ENCODE data around the gene RNF19B.

The RNF19B gene

DNA sequence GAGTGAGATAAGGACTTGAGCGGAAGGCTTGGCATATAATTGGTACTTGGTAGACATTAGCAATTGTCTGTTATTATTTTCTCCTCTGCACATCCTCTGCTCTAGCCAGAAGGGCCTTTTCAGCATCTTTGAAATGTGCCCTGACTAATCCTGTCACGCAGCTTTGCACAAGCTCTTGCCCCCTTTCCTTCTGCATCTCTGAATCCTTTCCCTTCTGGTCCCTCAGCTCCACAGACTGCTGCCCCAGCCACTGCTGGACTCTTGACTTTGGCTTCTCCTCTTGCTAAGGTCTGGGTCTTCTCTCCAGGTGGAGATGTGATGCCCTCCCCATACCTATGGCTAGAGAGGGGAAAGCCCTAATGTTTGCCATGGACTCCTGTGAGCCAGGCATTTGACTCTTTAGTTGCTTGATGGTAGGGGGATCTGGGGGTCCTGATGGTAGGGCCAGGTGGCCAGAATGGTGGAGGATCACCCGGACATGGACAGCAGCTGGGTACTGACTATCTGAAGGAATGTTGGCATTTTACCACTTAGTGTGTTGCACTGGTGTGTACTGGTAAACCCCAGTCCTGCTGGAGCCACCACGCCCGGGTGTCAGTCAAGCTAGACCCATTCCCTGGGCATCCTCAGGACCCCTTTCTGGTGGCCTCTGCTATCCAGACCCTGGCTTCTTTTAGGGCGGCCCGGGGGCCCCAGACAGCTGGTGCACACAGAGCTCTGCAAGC, 73.9 kb downstream of the RNF19B start:
- no peak overlapping the region for H3K4me3 ChIP-seq (replicated peaks; ENCODE audit: insufficient read depth, low read length)
- H3K27me3 ChIP-seq (ENCODE audit: insufficient read depth, poor library complexity, severe bottlenecking) = peaks cover 46% of the 10 kb centered on the region
- no peak overlapping the region for H3K27ac ChIP-seq (replicated peaks)
- no peak for TF ChIP-seq GABPA (IDR thresholded peaks at IDR 0.05; ENCODE audit: low read depth)
- TF ChIP-seq POLR2AphosphoS5 (IDR thresholded peaks at IDR 0.05; ENCODE audit: low read depth) = no peak
- TF ChIP-seq, protein P1, sequence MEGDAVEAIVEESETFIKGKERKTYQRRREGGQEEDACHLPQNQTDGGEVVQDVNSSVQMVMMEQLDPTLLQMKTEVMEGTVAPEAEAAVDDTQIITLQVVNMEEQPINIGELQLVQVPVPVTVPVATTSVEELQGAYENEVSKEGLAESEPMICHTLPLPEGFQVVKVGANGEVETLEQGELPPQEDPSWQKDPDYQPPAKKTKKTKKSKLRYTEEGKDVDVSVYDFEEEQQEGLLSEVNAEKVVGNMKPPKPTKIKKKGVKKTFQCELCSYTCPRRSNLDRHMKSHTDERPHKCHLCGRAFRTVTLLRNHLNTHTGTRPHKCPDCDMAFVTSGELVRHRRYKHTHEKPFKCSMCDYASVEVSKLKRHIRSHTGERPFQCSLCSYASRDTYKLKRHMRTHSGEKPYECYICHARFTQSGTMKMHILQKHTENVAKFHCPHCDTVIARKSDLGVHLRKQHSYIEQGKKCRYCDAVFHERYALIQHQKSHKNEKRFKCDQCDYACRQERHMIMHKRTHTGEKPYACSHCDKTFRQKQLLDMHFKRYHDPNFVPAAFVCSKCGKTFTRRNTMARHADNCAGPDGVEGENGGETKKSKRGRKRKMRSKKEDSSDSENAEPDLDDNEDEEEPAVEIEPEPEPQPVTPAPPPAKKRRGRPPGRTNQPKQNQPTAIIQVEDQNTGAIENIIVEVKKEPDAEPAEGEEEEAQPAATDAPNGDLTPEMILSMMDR (IDR thresholded peaks at IDR 0.05; ENCODE audit: insufficient read depth, low read length) = no peak
- no peak for TF ChIP-seq SPI1 (IDR thresholded peaks at IDR 0.05; ENCODE audit: borderline replicate concordance, low read depth)
- TF ChIP-seq REST (IDR thresholded peaks at IDR 0.05; ENCODE audit: insufficient replicate concordance, low read depth) = no peak
- DNase-seq (ENCODE audit: low read depth in 1 of 2, low spot score in 1 of 2) = no peak

DNA sequence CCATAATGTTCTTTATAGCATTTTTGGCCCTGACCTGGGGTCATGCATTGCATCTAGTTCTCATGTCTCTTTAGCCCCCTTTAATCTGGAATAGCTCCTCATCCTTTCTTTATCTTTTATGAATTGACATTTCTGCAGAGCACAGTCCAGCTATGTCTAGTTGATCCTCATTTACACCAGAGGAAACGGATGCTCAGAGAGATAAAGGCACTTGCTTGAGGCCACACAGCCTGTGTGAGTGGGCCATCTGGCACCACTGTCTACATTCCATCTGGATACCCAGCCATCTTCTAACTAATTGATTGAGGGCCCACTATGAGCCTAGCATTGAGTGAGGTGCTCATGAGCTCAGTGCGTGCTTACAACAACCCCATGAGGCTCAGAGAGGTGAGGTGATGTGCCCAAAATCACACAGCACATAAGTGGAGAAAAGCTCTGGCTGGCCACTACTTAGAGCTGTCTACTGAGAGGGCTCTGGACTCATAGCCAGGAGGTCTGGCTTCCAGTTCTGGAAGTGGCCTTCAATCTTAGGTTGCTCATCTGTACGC, 74.8 kb downstream of the RNF19B start:
- no peak for DNase-seq (ENCODE audit: low read depth in 1 of 2, low spot score in 1 of 2)
- TF ChIP-seq SPI1 (IDR thresholded peaks at IDR 0.05; ENCODE audit: borderline replicate concordance, low read depth) (no peak), POLR2AphosphoS5 (IDR thresholded peaks at IDR 0.05; ENCODE audit: low read depth) (no peak), GABPA (IDR thresholded peaks at IDR 0.05; ENCODE audit: low read depth) (no peak), REST (IDR thresholded peaks at IDR 0.05; ENCODE audit: insufficient replicate concordance, low read depth) (no peak)
- TF ChIP-seq, protein P1 (IDR thresholded peaks at IDR 0.05; ENCODE audit: insufficient read depth, low read length) = no peak
- Histone ChIP-seq H3K27ac (replicated peaks) (no peak overlapping the region), H3K4me3 (replicated peaks; ENCODE audit: insufficient read depth, low read length) (no peak overlapping the region), H3K27me3 (ENCODE audit: insufficient read depth, poor library complexity, severe bottlenecking) (peaks cover 46% of the 10 kb centered on the region)

GRCh38 chr1:32888677-32889420, 75.8 kb downstream of the RNF19B start:
- H3K27ac ChIP-seq (replicated peaks) = no peak overlapping the region
- TF ChIP-seq, protein P1 (IDR thresholded peaks at IDR 0.05; ENCODE audit: insufficient read depth, low read length) = no peak
- TF ChIP-seq POLR2AphosphoS5 (IDR thresholded peaks at IDR 0.05; ENCODE audit: low read depth) (no peak), SPI1 (IDR thresholded peaks at IDR 0.05; ENCODE audit: borderline replicate concordance, low read depth) (no peak), REST (IDR thresholded peaks at IDR 0.05; ENCODE audit: insufficient replicate concordance, low read depth) (no peak), GABPA (IDR thresholded peaks at IDR 0.05; ENCODE audit: low read depth) (no peak)
- no peak overlapping the region for H3K4me3 ChIP-seq (replicated peaks; ENCODE audit: insufficient read depth, low read length)
- peaks cover 43% of the 10 kb centered on the region for H3K27me3 ChIP-seq (ENCODE audit: insufficient read depth, poor library complexity, severe bottlenecking)
- DNase-seq (ENCODE audit: low read depth in 1 of 2, low spot score in 1 of 2) = no peak

Measured in HL-60 (cell line).